ENCODE measurements around the gene RTN4R.
"Not testable (repeated sequence)": the region's sequence is repeated elsewhere in the genome, so short reads cannot be mapped to it uniquely, and the experiment has no call there.

The RTN4R gene

GRCh38 chr22:20269201-20269600 lies 1.1 kb upstream of the RTN4R start:
- not testable (repeated sequence) for H3K79me2 ChIP-seq (ENCODE audit: insufficient read depth, low read length); H3K4me1 ChIP-seq (ENCODE audit: insufficient read depth, low read length, severe bottlenecking); H3K9me3 ChIP-seq (ENCODE audit: low read length); H3K27me3 ChIP-seq (ENCODE audit: insufficient read depth, low read length); H3K4me3 ChIP-seq (ENCODE audit: low read depth, low read length, poor library complexity, severe bottlenecking); H3K9ac ChIP-seq (ENCODE audit: low read length); H3K27ac ChIP-seq (ENCODE audit: low read depth, low read length, poor library complexity, severe bottlenecking); H2AFZ ChIP-seq (ENCODE audit: low read length); H3K4me2 ChIP-seq (ENCODE audit: low read length); H3K9me2 ChIP-seq (ENCODE audit: low read depth, low read length); H3K36me3 ChIP-seq (ENCODE audit: insufficient read depth, low read length); H4K20me1 ChIP-seq (ENCODE audit: insufficient read depth, low read length); H3F3A ChIP-seq (ENCODE audit: insufficient read depth, low read length)

GRCh38 chr22:20267441-20268278 lies 458 bp downstream of the RTN4R start:
- Histone ChIP-seq H3K4me1 (ENCODE audit: insufficient read depth, low read length, severe bottlenecking) (no peaks in the 10 kb centered on the region), H3K36me3 (ENCODE audit: insufficient read depth, low read length) (no peaks in the 10 kb centered on the region), H2AFZ (ENCODE audit: low read length) (no peak overlapping the region), H4K20me1 (ENCODE audit: insufficient read depth, low read length) (no peaks in the 10 kb centered on the region), H3K4me2 (ENCODE audit: low read length) (peak overlapping the region; percentile 29; the same call in 1 of the 2 replicates), H3K9me3 (ENCODE audit: low read length) (no peaks in the 10 kb centered on the region), H3K27ac (ENCODE audit: low read depth, low read length, poor library complexity, severe bottlenecking) (no peak overlapping the region), H3K9ac (ENCODE audit: low read length) (no peak overlapping the region), H3K4me3 (ENCODE audit: low read depth, low read length, poor library complexity, severe bottlenecking) (no peak overlapping the region), H3K27me3 (ENCODE audit: insufficient read depth, low read length) (0 out of 2 replicates have a peak, but pooled peaks cover 4% of the 10 kb centered on the region), H3F3A (ENCODE audit: insufficient read depth, low read length) (no peaks in the 10 kb centered on the region), H3K79me2 (ENCODE audit: insufficient read depth, low read length) (no peaks in the 10 kb centered on the region), H3K9me2 (ENCODE audit: low read depth, low read length) (no peaks in the 10 kb centered on the region)
- TF ChIP-seq EZH2 (IDR thresholded peaks at IDR 0.05; ENCODE audit: borderline replicate concordance, low read length): no peak
- TF ChIP-seq CTCF (IDR thresholded peaks at IDR 0.05; ENCODE audit: low read length): no peak

GRCh38 chr22:20266667-20267440 lies 1.3 kb downstream of the RTN4R start:
- H3K27ac ChIP-seq (ENCODE audit: low read depth, low read length, poor library complexity, severe bottlenecking); H3K27me3 ChIP-seq (ENCODE audit: insufficient read depth, low read length); H2AFZ ChIP-seq (ENCODE audit: low read length); H4K20me1 ChIP-seq (ENCODE audit: insufficient read depth, low read length); H3K4me1 ChIP-seq (ENCODE audit: insufficient read depth, low read length, severe bottlenecking); H3K9me2 ChIP-seq (ENCODE audit: low read depth, low read length); H3K36me3 ChIP-seq (ENCODE audit: insufficient read depth, low read length); H3K4me3 ChIP-seq (ENCODE audit: low read depth, low read length, poor library complexity, severe bottlenecking); H3K4me2 ChIP-seq (ENCODE audit: low read length); H3K9ac ChIP-seq (ENCODE audit: low read length); H3F3A ChIP-seq (ENCODE audit: insufficient read depth, low read length); H3K79me2 ChIP-seq (ENCODE audit: insufficient read depth, low read length); H3K9me3 ChIP-seq (ENCODE audit: low read length): not testable (repeated sequence)

- not testable (repeated sequence) for H3K9me3 ChIP-seq (ENCODE audit: low read length); H3K27ac ChIP-seq (ENCODE audit: low read depth, low read length, poor library complexity, severe bottlenecking); H3K4me3 ChIP-seq (ENCODE audit: low read depth, low read length, poor library complexity, severe bottlenecking); H2AFZ ChIP-seq (ENCODE audit: low read length); H3K4me2 ChIP-seq (ENCODE audit: low read length); H3K4me1 ChIP-seq (ENCODE audit: insufficient read depth, low read length, severe bottlenecking); H3K79me2 ChIP-seq (ENCODE audit: insufficient read depth, low read length); H3K9me2 ChIP-seq (ENCODE audit: low read depth, low read length); H3K9ac ChIP-seq (ENCODE audit: low read length); H3K27me3 ChIP-seq (ENCODE audit: insufficient read depth, low read length); H4K20me1 ChIP-seq (ENCODE audit: insufficient read depth, low read length); H3K36me3 ChIP-seq (ENCODE audit: insufficient read depth, low read length); H3F3A ChIP-seq (ENCODE audit: insufficient read depth, low read length)
Observed at GRCh38 chr22:20265772-20266666, 2.1 kb downstream of the RTN4R start.
